Type B pancreatic cell (in vitro differentiated cells): Measurements from ENCODE around the gene PTPRH. TPM values are rescaled to one million over a fixed set of nuclear protein-coding genes. Genes with fewer than 3 reads are reported as not detected.

ENCODE experiments used
- DNase-seq: peaks from one replicate; pipeline ENCODE4 v3.0.0; 2021; ENCODE audit warnings: mixed read lengths; ENCODE audit not compliant: unreplicated experiment; ENCODE audit errors: extremely low spot score
- H3K27ac Mint-ChIP-seq: 2 replicates; pipeline ENCODE4 v1.8.0; 2021; ENCODE audit warnings: mild to moderate bottlenecking, mixed read lengths
- H3K27me3 Mint-ChIP-seq: 2 replicates; pipeline ENCODE4 v1.8.0; 2021; ENCODE audit warnings: mixed read lengths
- H3K36me3 Mint-ChIP-seq: 2 replicates; pipeline ENCODE4 v1.8.0; 2021; ENCODE audit warnings: mixed read lengths
- H3K4me1 Mint-ChIP-seq: one replicate; pipeline ENCODE4 v1.8.0; 2021; ENCODE audit warnings: mixed read lengths; ENCODE audit not compliant: unreplicated experiment
- H3K4me3 Mint-ChIP-seq: 2 replicates; pipeline ENCODE4 v1.8.0; 2021; ENCODE audit warnings: mild to moderate bottlenecking, mixed read lengths
- H3K9me3 Mint-ChIP-seq: 2 replicates; pipeline ENCODE4 v1.8.0; 2021; ENCODE audit warnings: mixed read lengths
- CTCF ChIP-seq: fragments of 200-600 bp; sonication (generic); conservative IDR thresholded peaks from 2 replicates; pipeline ENCODE4 v1.5.0; 2021; ENCODE audit warnings: antibody characterized with exemption, mild to moderate bottlenecking
- total RNA-seq: library from RNA; stranded (reverse); gene quantifications from 2 replicates; pipeline ENCODE4 v1.2.1, GENCODE V29; 2021; ENCODE audit warnings: low replicate concordance

The PTPRH gene
- total RNA-seq, 1 donor from 2014 or later: 4.3 TPM

- no peaks in the 10 kb centered on the region for H3K9me3 Mint-ChIP-seq
Observed at GRCh38 chr19:55160986-55161365, 48.3 kb downstream of the PTPRH start.

DNA sequence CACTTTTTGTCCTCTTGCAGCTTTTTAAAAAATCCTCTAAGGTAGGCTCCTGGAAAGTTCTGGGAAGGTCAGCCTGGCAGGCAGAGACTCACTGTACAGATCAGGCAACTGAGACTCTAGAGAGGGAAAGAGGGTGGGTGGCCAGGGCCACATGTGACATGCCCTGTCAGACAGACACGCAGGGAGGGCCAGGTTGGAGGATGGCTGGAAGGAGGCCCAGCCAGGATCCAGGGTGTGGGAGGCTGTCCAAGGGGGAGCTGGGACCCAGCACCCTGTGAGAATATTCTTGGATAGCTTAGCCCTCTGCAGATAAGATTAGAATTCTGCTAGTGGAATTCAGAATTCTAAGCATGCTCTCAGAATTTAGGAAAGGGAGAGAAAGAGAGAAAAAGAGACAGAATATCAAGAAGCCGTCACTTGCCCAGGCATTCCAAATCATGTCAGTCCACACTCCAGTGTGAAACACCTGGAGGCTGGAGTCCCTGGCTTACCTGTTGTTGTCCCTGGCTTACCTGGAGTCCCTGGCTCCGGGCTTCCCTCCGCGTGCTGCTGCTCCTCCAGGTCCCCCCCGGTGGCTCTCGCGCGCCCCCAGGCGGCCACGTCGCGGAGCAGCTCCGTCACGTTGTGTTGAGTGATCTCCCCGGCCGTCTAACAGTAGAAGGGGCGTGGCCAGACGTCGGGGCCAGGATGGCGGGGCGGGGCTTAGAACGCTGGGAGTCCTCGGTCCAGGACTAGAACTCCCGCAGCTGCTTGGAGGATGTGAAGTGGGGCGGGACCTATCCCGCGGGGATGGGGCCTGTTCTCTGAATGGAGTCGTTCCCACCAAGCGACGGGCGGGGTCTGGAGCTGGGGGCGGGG lies 48.9 kb downstream of the PTPRH start:
- Mint-ChIP-seq H3K27me3 (peaks cover 46% of the 10 kb centered on the region), H3K4me1 (peaks cover 5% of the 10 kb centered on the region), H3K4me3 (peak overlapping the region; percentile 60), H3K27ac (no peak overlapping the region), H3K9me3 (no peaks in the 10 kb centered on the region), H3K36me3 (no peaks in the 10 kb centered on the region)
- TF ChIP-seq CTCF: peak; percentile 95
- DNase-seq: peak; percentile 93

More at GRCh38 chr19:55160986-55161365, 48.3 kb downstream of the PTPRH start:
- DNase-seq: no peak
- Mint-ChIP-seq H3K4me3 (no peak overlapping the region), H3K4me1 (peaks cover 5% of the 10 kb centered on the region), H3K27me3 (peaks cover 51% of the 10 kb centered on the region), H3K27ac (no peak overlapping the region), H3K36me3 (no peaks in the 10 kb centered on the region)
- no peak for TF ChIP-seq CTCF

DNA sequence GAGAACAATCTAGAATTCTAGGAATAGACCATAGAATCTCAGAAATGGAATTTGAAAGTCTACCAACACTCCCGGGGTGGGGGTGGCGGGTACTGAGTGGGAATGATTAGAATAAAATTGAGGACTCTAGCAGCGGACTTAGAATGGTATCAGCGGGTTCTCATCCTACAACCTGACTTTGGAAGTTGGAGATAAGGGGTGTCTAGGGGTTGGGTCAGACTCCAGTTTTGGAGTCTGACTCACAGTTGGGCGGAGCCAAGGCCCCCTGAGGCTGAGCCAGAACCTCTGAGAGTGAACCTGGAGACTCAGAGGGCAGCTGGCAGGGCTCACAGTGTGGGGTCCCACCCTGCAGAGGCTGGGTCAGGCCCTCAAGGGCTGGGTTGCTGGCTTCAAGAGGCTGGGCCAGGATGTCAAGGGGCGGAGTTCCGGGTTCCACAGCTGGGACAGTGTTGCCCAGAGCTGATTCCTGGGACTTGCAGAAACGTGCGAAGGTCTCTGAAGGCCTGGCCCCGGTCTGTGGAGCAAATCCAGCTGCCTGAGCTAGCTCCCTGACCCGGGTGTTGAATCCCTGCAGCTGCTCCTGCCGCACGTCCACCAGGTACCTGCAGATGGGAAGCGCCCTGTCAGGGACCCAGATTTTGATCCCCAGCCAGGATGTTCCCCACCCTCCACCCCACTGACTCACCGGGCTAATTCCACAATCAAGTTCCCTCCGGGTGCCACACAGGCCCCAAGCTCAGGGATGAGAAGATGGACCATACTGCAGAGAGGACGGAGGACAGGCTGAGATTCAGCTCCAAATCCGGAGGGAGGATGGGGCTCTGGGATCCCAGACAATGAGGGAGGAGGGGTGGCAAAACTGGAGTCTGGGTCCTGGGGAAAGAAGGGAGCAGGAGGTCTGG lies 50.2 kb downstream of the PTPRH start:
- H3K36me3 Mint-ChIP-seq: no peaks in the 10 kb centered on the region
- H3K4me3 Mint-ChIP-seq: no peak overlapping the region
- DNase-seq: no peak
- H3K9me3 Mint-ChIP-seq: no peaks in the 10 kb centered on the region
- peaks cover 5% of the 10 kb centered on the region for H3K4me1 Mint-ChIP-seq
- no peak for TF ChIP-seq CTCF
- no peak overlapping the region for H3K27ac Mint-ChIP-seq
- H3K27me3 Mint-ChIP-seq: peaks cover 53% of the 10 kb centered on the region

GRCh38 chr19:55158423-55158822 lies 50.9 kb downstream of the PTPRH start:
- peaks cover 48% of the 10 kb centered on the region for H3K27me3 Mint-ChIP-seq
- DNase-seq: no peak
- H3K27ac Mint-ChIP-seq: no peak overlapping the region
- H3K4me1 Mint-ChIP-seq: peaks cover 5% of the 10 kb centered on the region
- no peak overlapping the region for H3K4me3 Mint-ChIP-seq
- H3K36me3 Mint-ChIP-seq: no peaks in the 10 kb centered on the region
- no peaks in the 10 kb centered on the region for H3K9me3 Mint-ChIP-seq
- TF ChIP-seq CTCF: no peak

GRCh38 chr19:55157064-55157908 lies 52.0 kb downstream of the PTPRH start, which contains the start of gene TNNI3:
Gene TNNI3, minus strand, starts transcription at chr19:55157732. Its CDS starts 143 bp downstream, at chr19:55157589.
- Mint-ChIP-seq H3K9me3 (no peaks in the 10 kb centered on the region), H3K4me3 (peak within 1 kb of the TSS; percentile 82), H3K27ac (no peak within 1 kb of the TSS), H3K4me1 (peaks cover 5% of the 10 kb centered on the region), H3K27me3 (peaks cover 44% of the 10 kb centered on the region), H3K36me3 (no peaks in the 10 kb centered on the region)
- DNase-seq: no peak
- TF ChIP-seq CTCF: no peak
